Activated T-helper 1 cell treated with Interleukin-2 at 50 U/mL for 16 hours (primary cell): ENCODE results near the gene AMER3.
"Not testable (repeated sequence)": the region's sequence is repeated elsewhere in the genome, so short reads cannot be mapped to it uniquely, and the experiment has no call there.

Experiments used
- DNase-seq: peaks from one replicate; pipeline ENCODE4 v3.0.0-alpha.2; 2020; ENCODE audit warnings: low read depth

AMER3 gene

GRCh38 chr2:130755256-130756052 is at the start of gene AMER3:
TSS of gene AMER3 (plus strand) at chr2:130755540. CDS start at chr2:130762073, 6,533 bp downstream.
- no peak for DNase-seq

- DNase-seq, result not testable (repeated sequence)
Observed at GRCh38 chr2:130714795-130715194, 40.5 kb upstream of the AMER3 start.

GRCh38 chr2:130720036-130720435 is 35.3 kb upstream of the AMER3 start:
- no peak for DNase-seq

GRCh38 chr2:130720528-130720927 is 34.8 kb upstream of the AMER3 start:
- no peak for DNase-seq

GRCh38 chr2:130724455-130724854 is 30.9 kb upstream of the AMER3 start:
- DNase-seq, result no peak

GRCh38 chr2:130726614-130727180 is 28.6 kb upstream of the AMER3 start:
- no peak for DNase-seq

- peak; percentile 77 for DNase-seq
Observed at GRCh38 chr2:130727286-130727924, 27.9 kb upstream of the AMER3 start.

GRCh38 chr2:130728007-130728454 is 27.3 kb upstream of the AMER3 start:
- no peak for DNase-seq

- no peak for DNase-seq
Observed at GRCh38 chr2:130728549-130729316, 26.6 kb upstream of the AMER3 start, which contains the start of gene GPR148. TSS of gene GPR148 (plus strand) at chr2:130729070. CDS start at chr2:130729152, 82 bp downstream.

- no peak for DNase-seq
Observed at GRCh38 chr2:130729322-130730299, 25.7 kb upstream of the AMER3 start.

- not testable (repeated sequence) for DNase-seq
Observed at GRCh38 chr2:130732257-130732656, 23.1 kb upstream of the AMER3 start.

- no peak for DNase-seq
Observed at GRCh38 chr2:130735200-130735599, 20.1 kb upstream of the AMER3 start.

GRCh38 chr2:130736487-130736886 is 18.9 kb upstream of the AMER3 start:
- DNase-seq, result no peak

GRCh38 chr2:130737592-130737991 is 17.7 kb upstream of the AMER3 start:
- DNase-seq, result no peak

GRCh38 chr2:130740671-130741070 is 14.7 kb upstream of the AMER3 start:
- DNase-seq, result no peak

GRCh38 chr2:130743278-130743677 is 12.1 kb upstream of the AMER3 start:
- DNase-seq, result no peak

- DNase-seq, result no peak
Observed at GRCh38 chr2:130744287-130745117, 10.8 kb upstream of the AMER3 start.

- no peak for DNase-seq
Observed at GRCh38 chr2:130749078-130749477, 6.3 kb upstream of the AMER3 start.

GRCh38 chr2:130749641-130750040 is 5.7 kb upstream of the AMER3 start:
- no peak for DNase-seq

- no peak for DNase-seq
Observed at GRCh38 chr2:130754811-130755210, 529 bp upstream of the AMER3 start.
